Measurements from ENCODE around the gene SGO2.
"Not testable (repeated sequence)": the region's sequence is repeated elsewhere in the genome, so short reads cannot be mapped to it uniquely, and the experiment has no call there.

The SGO2 gene

DNA sequence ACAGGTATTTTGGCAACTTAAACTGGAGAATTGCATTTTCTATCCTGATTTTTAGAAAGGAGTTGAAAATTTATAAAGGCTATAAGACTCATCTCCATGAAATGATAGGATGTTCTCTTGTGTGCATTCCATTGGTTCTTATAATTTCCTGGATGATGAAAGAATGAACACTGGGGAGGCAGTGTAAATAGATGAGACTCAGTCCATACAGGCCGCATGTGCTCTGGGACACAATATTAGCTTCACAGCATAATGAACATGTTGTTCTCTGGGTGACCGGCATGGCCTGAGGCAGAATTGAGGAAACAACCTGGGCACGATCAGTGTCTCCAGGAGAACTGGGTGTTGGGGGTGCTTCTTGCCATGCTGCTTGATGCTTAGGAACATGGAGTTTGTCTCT is 98.7 kb downstream of the SGO2 start:
- peak; percentile 90 for DNase-seq

DNA sequence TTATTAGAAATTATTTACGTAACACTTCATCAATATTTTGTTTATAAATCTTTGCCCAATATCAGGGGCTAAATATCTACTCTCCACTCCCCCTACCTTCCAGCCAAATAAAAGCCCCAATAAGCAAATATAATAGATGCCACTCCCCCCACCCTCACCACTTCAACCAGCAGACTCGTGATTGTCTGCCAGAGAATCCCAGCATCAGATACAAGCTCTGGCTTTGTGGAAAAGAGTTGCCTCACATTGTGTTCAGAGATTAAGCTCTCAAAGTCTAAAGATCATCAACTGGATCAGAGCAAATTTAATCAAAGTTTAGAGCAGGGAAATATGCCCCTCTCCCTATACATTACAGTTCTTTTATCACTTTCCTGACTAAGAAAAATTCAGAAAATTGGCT is 99.3 kb downstream of the SGO2 start:
- DNase-seq, result no peak

DNA sequence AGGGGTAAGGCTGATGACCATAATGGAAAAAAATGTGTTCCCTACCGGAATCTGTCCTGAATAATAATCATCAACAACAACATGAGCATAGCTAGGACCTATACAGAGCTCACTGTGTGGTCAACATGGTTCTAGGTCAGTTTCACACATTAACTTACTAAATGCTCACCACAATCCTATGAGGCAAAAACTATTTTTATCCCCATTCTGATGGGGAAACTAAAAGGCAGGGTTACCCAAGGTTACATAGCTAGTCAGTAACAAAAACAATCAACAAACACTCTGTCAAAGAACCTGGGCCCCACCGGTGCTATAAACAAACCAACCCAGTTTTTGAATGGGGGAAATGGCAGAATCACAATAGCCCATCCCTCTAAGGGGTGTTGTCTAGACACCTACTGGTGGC is 100.0 kb downstream of the SGO2 start:
- peak; percentile 70 for DNase-seq

DNA sequence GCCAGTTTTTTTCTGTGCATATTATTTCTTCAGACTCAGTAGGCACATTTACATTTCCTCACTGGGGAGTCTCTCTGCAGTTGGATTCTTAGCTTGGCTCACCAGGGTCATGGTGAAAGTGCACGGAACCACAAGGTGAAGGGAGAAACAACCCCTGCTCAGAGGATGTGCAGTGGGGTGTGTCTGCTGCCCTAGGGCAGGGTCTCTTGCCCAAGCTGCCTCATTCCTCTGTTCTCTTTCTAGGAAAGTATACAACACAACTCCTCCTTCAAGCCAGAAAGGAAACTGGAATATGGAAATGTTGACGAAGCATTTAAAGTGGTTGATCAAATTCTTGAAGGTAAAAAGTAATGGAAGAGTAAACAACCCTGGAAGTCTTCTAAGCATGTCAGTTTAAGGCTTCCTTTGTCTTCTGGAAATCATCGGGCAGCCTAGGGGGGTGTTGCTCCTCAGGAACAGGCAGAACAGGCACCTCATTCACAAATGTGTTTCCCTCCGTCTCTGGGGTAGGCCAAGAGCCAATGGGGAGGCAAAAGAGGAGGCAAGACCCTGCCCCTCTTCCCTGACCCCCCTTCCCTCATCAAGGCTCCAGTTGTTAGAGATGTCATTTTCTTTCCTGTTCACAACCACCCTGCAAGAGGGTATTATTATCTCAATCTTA is 101.2 kb downstream of the SGO2 start:
- DNase-seq, result no peak

DNA sequence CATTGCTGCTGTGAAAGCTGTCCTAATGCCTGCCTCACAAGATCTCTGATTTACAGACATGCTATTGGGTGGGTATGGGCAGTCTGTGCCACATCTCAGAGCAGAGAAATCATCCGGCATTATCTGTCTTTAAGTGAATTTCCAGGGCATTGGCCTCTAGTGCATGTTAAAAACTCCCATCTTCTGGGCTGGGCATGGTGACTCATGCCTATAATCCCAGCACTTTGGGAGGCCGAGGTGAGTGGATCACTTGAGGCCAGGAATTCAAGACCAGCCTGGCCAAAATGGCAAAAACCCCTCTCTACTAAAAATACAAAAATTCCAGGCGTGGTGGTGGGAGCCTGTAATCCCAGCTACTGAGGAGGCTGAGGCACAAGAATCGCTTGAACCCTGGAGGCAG is 102.5 kb downstream of the SGO2 start:
- DNase-seq, result not testable (repeated sequence)

DNA sequence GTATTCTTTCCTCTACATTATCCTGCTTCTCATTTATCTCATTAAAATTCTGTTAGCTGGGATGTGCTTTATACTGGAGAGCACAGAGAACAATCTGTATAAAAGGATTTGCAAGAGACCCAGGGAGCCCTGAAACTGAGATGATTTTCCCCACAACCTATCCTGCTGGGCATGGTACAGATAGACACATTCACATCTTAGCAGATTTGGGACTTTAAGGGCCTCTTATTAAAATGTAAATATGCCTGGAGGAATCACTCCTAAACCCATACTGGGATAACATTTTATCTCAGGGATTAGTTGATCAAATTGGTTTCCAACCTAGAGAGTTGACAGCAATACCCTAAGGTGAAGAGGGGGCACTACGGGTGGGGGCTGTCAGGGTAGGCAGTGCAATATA is 105.3 kb downstream of the SGO2 start:
- no peak for DNase-seq

Data from fibroblast of skin of scalp (primary cell).